HepG2 (cell line): ENCODE measurements around the gene RAD9A. TPM values are rescaled to one million over a fixed set of nuclear protein-coding genes. Genes with fewer than 3 reads are reported as not detected.

Experiments
- ATAC-seq: fragments of 200-7000 bp; cut with Tn5 transposase; 3 replicates; pipeline ENCODE4 v1.9.1; 2020; ENCODE audit warnings: mild to moderate bottlenecking, moderate library complexity
- BruUV-seq: library from RNA; stranded (reverse); fragments of 400-500 nt; replicated peaks from 2 replicates; lab custom pipeline; 2021; lab: Mats Ljungman, UMichigan
- CTCF ChIA-PET: fragments of 300-600 bp; formaldehyde crosslinking; extraction: SDS; loops from one replicate; lab custom pipeline; 2021; ENCODE audit warnings: low total read pairs, inconsistent platforms, low intra/inter-chr PET ratio; lab: Yijun Ruan, JAX
- POLR2A ChIA-PET: fragments of 350-600 bp; sonication (Branson Sonifier 250); formaldehyde crosslinking; loops from one replicate; lab custom pipeline; 2020; ENCODE audit warnings: antibody characterized with exemption, inconsistent platforms; lab: Yijun Ruan, JAX
- DNase-seq: peaks from one replicate; pipeline ENCODE4 v3.0.0-alpha.2; 2015; ENCODE audit warnings: low spot score
- FAIRE-seq: peaks from 3 replicates; lab custom pipeline; 2011; peaks lifted over from hg19 to GRCh38; lab: Jason Lieb, UNC
- H2AFZ ChIP-seq: one replicate; pipeline ENCODE4 v1.6.1; 2011; ENCODE audit warnings: low read length, inconsistent platforms
- H3K27ac ChIP-seq: fragments of 300-600 bp; 3 replicates; pipeline ENCODE4 v1.8.0; 2011; ENCODE audit warnings: mixed run types, mild to moderate bottlenecking, mixed read lengths, low read length, inconsistent platforms; ENCODE audit not compliant: insufficient read depth; ENCODE audit errors: extremely low read length
- H3K27me3 ChIP-seq, 2 experiments: fragments of 200-600 bp in 1 of 2; 2 replicates in 1 of 2; 3 replicates in 1 of 2; pipeline versions ENCODE4 v1.6.0 to v1.8.0; 2011; ENCODE audit warnings: low read length in 2 of 2, mild to moderate bottlenecking in 2 of 2, moderate library complexity in 2 of 2, inconsistent platforms in 1 of 2; ENCODE audit not compliant: insufficient read depth in 2 of 2, control insufficient read depth in 1 of 2
- H3K36me3 ChIP-seq, 2 experiments: fragments of 200-600 bp in 1 of 2; replicated peaks in 1 of 2; 2 replicates in 1 of 2; 3 replicates in 1 of 2; pipeline versions ENCODE4 v1.5.1 to v1.8.0; 2011; ENCODE audit warnings: low read length in 2 of 2, inconsistent platforms in 1 of 2; ENCODE audit not compliant: insufficient read depth in 2 of 2, control insufficient read depth in 1 of 2
- H3K4me1 ChIP-seq: 2 replicates; pipeline ENCODE4 v1.5.1; 2012; ENCODE audit warnings: low read length, inconsistent platforms; ENCODE audit not compliant: insufficient read depth
- H3K4me2 ChIP-seq: 2 replicates; pipeline ENCODE4 v1.6.0; 2011; ENCODE audit warnings: low read depth, low read length, inconsistent platforms
- H3K4me3 ChIP-seq, 3 experiments: fragments of 200-600 bp in 1 of 3; sonication (generic), shearing (Covaris generic) in 1 of 3; replicated peaks in 1 of 3; 2 replicates each; pipeline ENCODE4 v1.5.1; 2011 to 2016; ENCODE audit warnings: low read length in 3 of 3, inconsistent platforms in 2 of 3, low read depth in 2 of 3, mild to moderate bottlenecking in 2 of 3, control low read depth in 1 of 3, mixed read lengths in 1 of 3; ENCODE audit not compliant: insufficient read depth in 1 of 3
- H3K79me2 ChIP-seq: one replicate; pipeline ENCODE4 v1.6.1; 2011; ENCODE audit warnings: low read length, inconsistent platforms; ENCODE audit not compliant: insufficient read depth
- H3K9ac ChIP-seq: 2 replicates; pipeline ENCODE4 v1.6.0; 2011; ENCODE audit warnings: mild to moderate bottlenecking, low read depth, low read length, inconsistent platforms; ENCODE audit not compliant: insufficient read depth
- H3K9me3 ChIP-seq: 2 replicates; pipeline ENCODE4 v1.5.1; 2012; ENCODE audit warnings: mild to moderate bottlenecking, low read length
- H4K20me1 ChIP-seq: 2 replicates; pipeline ENCODE4 v1.6.0; 2011; ENCODE audit warnings: inconsistent platforms, mild to moderate bottlenecking, low read length, moderate library complexity; ENCODE audit not compliant: insufficient read depth
- CCDC6 ChIP-seq: sonication (generic); formaldehyde crosslinking; IDR thresholded peaks from 2 replicates; pipeline ENCODE4 v1.8.1; 2022; ENCODE audit warnings: mild to moderate bottlenecking, missing genetic modification reagents, moderate library complexity
- GATAD2A ChIP-seq: IDR thresholded peaks from 2 replicates; pipeline ENCODE4 v1.6.1; 2016
- MYC ChIP-seq: sonication (generic); formaldehyde crosslinking; IDR thresholded peaks from 2 replicates; pipeline ENCODE4 v1.9.0; 2021; ENCODE audit warnings: missing genetic modification reagents, borderline replicate concordance
- NFIC ChIP-seq: IDR thresholded peaks from 2 replicates; pipeline ENCODE4 v1.6.1; 2012; ENCODE audit warnings: mild to moderate bottlenecking, low read length, inconsistent platforms
- PCBP2 ChIP-seq: fragments of 200-400 bp; formaldehyde crosslinking; optimal IDR thresholded peaks from 2 replicates; pipeline ENCODE3; 2018; ENCODE audit warnings: low read length, low read depth; ENCODE audit not compliant: poor library complexity, severe bottlenecking
- RBM22 ChIP-seq: fragments of 200-400 bp; formaldehyde crosslinking; optimal IDR thresholded peaks from 2 replicates; pipeline ENCODE3; 2017; ENCODE audit warnings: mild to moderate bottlenecking, low read length, moderate library complexity
- SP4 ChIP-seq: sonication (generic); formaldehyde crosslinking; IDR thresholded peaks from 2 replicates; pipeline ENCODE4 v1.8.1; 2023; ENCODE audit warnings: mild to moderate bottlenecking, missing genetic modification reagents
- STAG1 ChIP-seq: sonication (generic); formaldehyde crosslinking; IDR thresholded peaks from 2 replicates; pipeline ENCODE4 v1.4.0; 2020; ENCODE audit warnings: missing genetic modification reagents
- SUZ12 ChIP-seq: fragments of 150-350 bp; IDR thresholded peaks from 2 replicates; pipeline ENCODE4 v1.6.1; 2014; ENCODE audit warnings: low read depth, low read length
- TBP ChIP-seq: sonication (generic); formaldehyde crosslinking; IDR thresholded peaks from 2 replicates; pipeline ENCODE4 v1.5.0; 2020; ENCODE audit warnings: missing genetic modification reagents
- ZFYVE20 ChIP-seq: sonication (generic); formaldehyde crosslinking; IDR thresholded peaks from 2 replicates; pipeline ENCODE4 v1.8.0; 2023; ENCODE audit warnings: low read depth, mild to moderate bottlenecking, moderate library complexity, missing genetic modification reagents, borderline replicate concordance
- ZNF207 ChIP-seq: fragments of 450-650 bp; IDR thresholded peaks from 2 replicates; pipeline ENCODE4 v1.6.1; 2016; ENCODE audit warnings: antibody characterized with exemption, borderline replicate concordance
- WGBS: methylation state at CpG from one replicate; pipeline ENCODE4 v1.1.6; 2017; ENCODE audit warnings: low lambda C conversion rate; 5-methylcytosine and 5-hydroxymethylcytosine counted together
- in situ Hi-C: cut with HindIII; loops from 2 replicates; pipeline ENCODE4 v1.10.0; 2017; ENCODE audit warnings: low pct_unique_long_range_greater_than_20kb; ENCODE audit not compliant: extremely low pct_ligation_motif_present
- intact Hi-C: fragments of 100-400 bp; cut with micrococcal nuclease; formaldehyde crosslinking; loops from one replicate; pipeline ENCODE4 v1.10.0; 2022; ENCODE audit not compliant: unreplicated experiment
- polyA plus RNA-seq, 8 experiments: library from polyadenylated mRNA; depleted of rRNA in 3 of 8; stranded (reverse) in 7 of 8; unstranded in 1 of 8; fragments of >200 nt; fragmentation: Illumina TruSeq in 4 of 8; extraction: Trizol in 4 of 8; gene quantifications; 2 replicates each; pipeline versions ENCODE4 v1.2.1 to v1.2.3, GENCODE V29; 2011 to 2016; ENCODE audit warnings: low read depth in 4 of 8, missing spikeins in 1 of 8, mixed read lengths in 1 of 8; ENCODE audit not compliant: insufficient read depth in 1 of 8
- total RNA-seq, 5 experiments: library from RNA; depleted of rRNA; stranded (reverse); fragments of >200 nt; fragmentation: Illumina TruSeq; extraction: Trizol; gene quantifications; 2 replicates each; pipeline ENCODE4 v1.2.3, GENCODE V29; 2016; ENCODE audit warnings: low read depth in 1 of 5
- TF ChIP-seq, protein P1 (sequence below): sonication (generic); formaldehyde crosslinking; IDR thresholded peaks from 2 replicates; pipeline ENCODE4 v1.5.1; 2020; ENCODE audit warnings: missing genetic modification reagents, mild to moderate bottlenecking, borderline replicate concordance
- TF ChIP-seq, protein P2 (sequence below): sonication (generic); formaldehyde crosslinking; IDR thresholded peaks from 2 replicates; pipeline ENCODE4 v1.4.0; 2020; ENCODE audit warnings: low read depth, mild to moderate bottlenecking, missing genetic modification reagents
- TF ChIP-seq, protein P3 (sequence below): sonication (generic); formaldehyde crosslinking; IDR thresholded peaks from 2 replicates; pipeline ENCODE4 v1.4.0; 2020; ENCODE audit warnings: missing genetic modification reagents
- TF ChIP-seq, protein P4 (sequence below): IDR thresholded peaks from 2 replicates; pipeline ENCODE4 v1.6.1; 2016; ENCODE audit warnings: mild to moderate bottlenecking
- TF ChIP-seq, protein P5 (sequence below): sonication (generic); formaldehyde crosslinking; IDR thresholded peaks from 2 replicates; pipeline ENCODE4 v1.5.1; 2020; ENCODE audit warnings: mild to moderate bottlenecking, missing genetic modification reagents, borderline replicate concordance

The RAD9A gene
- total and polyA plus RNA-seq, 2 of the 13 experiments (the other 11 are each of a cell fraction or from before 2014, with no cell fraction given) = 10.1 to 15.7 TPM

DNA sequence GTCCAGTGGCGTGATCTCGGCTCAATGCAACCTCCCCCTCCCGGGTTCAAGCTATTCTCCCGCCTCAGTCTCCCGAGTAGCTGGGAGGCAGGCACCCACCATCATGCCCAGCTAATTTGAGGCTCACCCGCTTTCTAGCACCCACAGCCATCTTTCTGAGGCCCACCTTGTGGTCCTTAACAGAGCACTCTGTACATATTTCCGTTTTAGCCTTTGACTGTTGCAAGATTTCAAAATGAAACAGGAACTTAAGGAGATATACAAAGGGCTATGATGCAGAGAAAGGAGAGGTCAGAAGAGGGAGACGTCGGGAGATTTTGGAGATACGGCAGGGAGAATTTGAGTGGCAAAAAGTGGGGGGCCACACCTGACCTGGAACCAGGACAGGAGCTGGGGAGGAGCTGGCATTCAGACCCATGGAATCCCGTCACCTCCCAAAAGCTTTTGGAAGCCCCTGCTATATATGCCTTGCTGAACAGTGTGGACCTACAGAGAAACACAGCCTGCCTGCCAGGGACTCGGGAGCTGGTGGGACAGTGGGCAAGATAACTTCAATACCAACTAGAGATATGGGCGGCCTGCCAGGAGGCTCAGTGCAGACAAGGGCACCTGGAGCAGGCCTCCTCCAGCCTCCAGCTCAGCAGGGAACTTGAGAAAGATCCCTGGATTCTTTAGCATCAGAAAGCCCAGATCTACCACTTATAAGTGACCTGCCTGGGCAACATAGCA is 10.4 kb upstream of the RAD9A start:
- intact Hi-C loops = loop anchor here (10.0 kb wide), 1 partner anchor 137 kb away; no protein-coding TSS in a partner anchor
- Histone ChIP-seq H3K79me2 (no peaks in the 10 kb centered on the region), H3K9me3 (no peaks in the 10 kb centered on the region), H3K4me3 (no peak overlapping the region), H3K4me1 (peaks cover 30% of the 10 kb centered on the region), H3K27me3 (peaks cover 2 to 34% of the 10 kb centered on the region in 2 experiments; a peak in 2 of 5 replicates), H2AFZ (no peak overlapping the region), H3K4me2 (peak overlapping the region; percentile 34; the same call in 1 of the 2 replicates), H3K27ac (no peak overlapping the region), H4K20me1 (no peaks in the 10 kb centered on the region), H3K36me3 (no peaks in the 10 kb centered on the region), H3K9ac (no peak overlapping the region)
- POLR2A ChIA-PET = interaction anchor here (0.8 to 18.5 kb wide), 4 partner anchors 8 to 64 kb away, joined by 3 to 365 read pairs (median 3); partner anchors contain the start of genes CLCF1 and POLD4
- in situ Hi-C loops = loop anchor here (5.0 kb wide), 1 partner anchor 119 kb away; no protein-coding TSS in a partner anchor
- DNase-seq (no peak), ATAC-seq (no peak), FAIRE-seq (no peak)
- CTCF ChIA-PET = interaction anchor here (1.6 to 2.3 kb wide), 3 partner anchors 25 to 31 kb away, joined by 6 to 45 read pairs (median 25); partner anchors contain the start of gene POLD4
- no TSS peak for BruUV-seq
- WGBS = 27% methylated on average over 11 of the region's 13 CpGs
- TF ChIP-seq ZNF207 (no peak), SUZ12 (no peak), NFIC (no peak), STAG1 (no peak), ZFYVE20 (CRISPR knock-in tag) (no peak), SP4 (CRISPR knock-in tag) (no peak), PCBP2 (no peak), CCDC6 (CRISPR knock-in tag) (no peak), RBM22 (no peak), GATAD2A (CRISPR knock-in tag) (no peak), MYC (no peak), TBP (no peak)
- TF ChIP-seq, protein P1, sequence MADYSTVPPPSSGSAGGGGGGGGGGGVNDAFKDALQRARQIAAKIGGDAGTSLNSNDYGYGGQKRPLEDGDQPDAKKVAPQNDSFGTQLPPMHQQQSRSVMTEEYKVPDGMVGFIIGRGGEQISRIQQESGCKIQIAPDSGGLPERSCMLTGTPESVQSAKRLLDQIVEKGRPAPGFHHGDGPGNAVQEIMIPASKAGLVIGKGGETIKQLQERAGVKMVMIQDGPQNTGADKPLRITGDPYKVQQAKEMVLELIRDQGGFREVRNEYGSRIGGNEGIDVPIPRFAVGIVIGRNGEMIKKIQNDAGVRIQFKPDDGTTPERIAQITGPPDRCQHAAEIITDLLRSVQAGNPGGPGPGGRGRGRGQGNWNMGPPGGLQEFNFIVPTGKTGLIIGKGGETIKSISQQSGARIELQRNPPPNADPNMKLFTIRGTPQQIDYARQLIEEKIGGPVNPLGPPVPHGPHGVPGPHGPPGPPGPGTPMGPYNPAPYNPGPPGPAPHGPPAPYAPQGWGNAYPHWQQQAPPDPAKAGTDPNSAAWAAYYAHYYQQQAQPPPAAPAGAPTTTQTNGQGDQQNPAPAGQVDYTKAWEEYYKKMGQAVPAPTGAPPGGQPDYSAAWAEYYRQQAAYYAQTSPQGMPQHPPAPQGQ (CRISPR knock-in tag) = no peak
- TF ChIP-seq, protein P2, sequence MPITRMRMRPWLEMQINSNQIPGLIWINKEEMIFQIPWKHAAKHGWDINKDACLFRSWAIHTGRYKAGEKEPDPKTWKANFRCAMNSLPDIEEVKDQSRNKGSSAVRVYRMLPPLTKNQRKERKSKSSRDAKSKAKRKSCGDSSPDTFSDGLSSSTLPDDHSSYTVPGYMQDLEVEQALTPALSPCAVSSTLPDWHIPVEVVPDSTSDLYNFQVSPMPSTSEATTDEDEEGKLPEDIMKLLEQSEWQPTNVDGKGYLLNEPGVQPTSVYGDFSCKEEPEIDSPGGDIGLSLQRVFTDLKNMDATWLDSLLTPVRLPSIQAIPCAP (CRISPR knock-in tag) = no peak
- TF ChIP-seq, protein P3, sequence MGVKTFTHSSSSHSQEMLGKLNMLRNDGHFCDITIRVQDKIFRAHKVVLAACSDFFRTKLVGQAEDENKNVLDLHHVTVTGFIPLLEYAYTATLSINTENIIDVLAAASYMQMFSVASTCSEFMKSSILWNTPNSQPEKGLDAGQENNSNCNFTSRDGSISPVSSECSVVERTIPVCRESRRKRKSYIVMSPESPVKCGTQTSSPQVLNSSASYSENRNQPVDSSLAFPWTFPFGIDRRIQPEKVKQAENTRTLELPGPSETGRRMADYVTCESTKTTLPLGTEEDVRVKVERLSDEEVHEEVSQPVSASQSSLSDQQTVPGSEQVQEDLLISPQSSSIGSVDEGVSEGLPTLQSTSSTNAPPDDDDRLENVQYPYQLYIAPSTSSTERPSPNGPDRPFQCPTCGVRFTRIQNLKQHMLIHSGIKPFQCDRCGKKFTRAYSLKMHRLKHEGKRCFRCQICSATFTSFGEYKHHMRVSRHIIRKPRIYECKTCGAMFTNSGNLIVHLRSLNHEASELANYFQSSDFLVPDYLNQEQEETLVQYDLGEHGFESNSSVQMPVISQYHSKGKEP (CRISPR knock-in tag) = no peak
- TF ChIP-seq, protein P4, sequence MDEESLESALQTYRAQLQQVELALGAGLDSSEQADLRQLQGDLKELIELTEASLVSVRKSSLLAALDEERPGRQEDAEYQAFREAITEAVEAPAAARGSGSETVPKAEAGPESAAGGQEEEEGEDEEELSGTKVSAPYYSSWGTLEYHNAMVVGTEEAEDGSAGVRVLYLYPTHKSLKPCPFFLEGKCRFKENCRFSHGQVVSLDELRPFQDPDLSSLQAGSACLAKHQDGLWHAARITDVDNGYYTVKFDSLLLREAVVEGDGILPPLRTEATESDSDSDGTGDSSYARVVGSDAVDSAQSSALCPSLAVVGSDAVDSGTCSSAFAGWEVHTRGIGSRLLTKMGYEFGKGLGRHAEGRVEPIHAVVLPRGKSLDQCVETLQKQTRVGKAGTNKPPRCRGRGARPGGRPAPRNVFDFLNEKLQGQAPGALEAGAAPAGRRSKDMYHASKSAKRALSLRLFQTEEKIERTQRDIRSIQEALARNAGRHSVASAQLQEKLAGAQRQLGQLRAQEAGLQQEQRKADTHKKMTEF (CRISPR knock-in tag) = no peak
- TF ChIP-seq, protein P5, sequence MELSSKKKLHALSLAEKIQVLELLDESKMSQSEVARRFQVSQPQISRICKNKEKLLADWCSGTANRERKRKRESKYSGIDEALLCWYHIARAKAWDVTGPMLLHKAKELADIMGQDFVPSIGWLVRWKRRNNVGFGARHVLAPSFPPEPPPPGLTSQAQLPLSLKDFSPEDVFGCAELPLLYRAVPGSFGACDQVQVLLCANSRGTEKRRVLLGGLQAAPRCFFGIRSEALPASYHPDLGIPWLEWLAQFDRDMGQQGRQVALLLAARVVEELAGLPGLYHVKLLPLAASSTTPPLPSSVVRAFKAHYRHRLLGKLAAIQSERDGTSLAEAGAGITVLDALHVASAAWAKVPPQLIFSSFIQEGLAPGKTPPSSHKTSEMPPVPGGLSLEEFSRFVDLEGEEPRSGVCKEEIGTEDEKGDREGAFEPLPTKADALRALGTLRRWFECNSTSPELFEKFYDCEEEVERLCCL (CRISPR knock-in tag) = no peak
